Transverse colon (tissue), 4 donors: ENCODE data around the gene ZGLP1. TPM values are rescaled to one million over a fixed set of nuclear protein-coding genes. Genes with fewer than 3 reads are reported as not detected.

Experiments used
- DNase-seq: peaks from one replicate; pipeline ENCODE4 v3.0.0-alpha.2; 2019
- H3K27ac ChIP-seq, 4 donors: fragments of 200-600 bp; sonication (generic); 2 replicates each; pipeline ENCODE4 v1.5.1; 2016 to 2018; ENCODE audit warnings: inconsistent platforms in 4 of 4
- H3K27me3 ChIP-seq: fragments of 200-600 bp; sonication (generic); 2 replicates; pipeline ENCODE4 v1.5.1; 2017; ENCODE audit warnings: inconsistent platforms
- H3K36me3 ChIP-seq, 4 donors: fragments of 200-600 bp; sonication (generic); 2 replicates each; pipeline ENCODE4 v1.5.1; 2017 to 2019; ENCODE audit warnings: inconsistent platforms in 4 of 4
- H3K4me1 ChIP-seq, 4 donors: fragments of 200-600 bp; sonication (generic); 2 replicates each; pipeline ENCODE4 v1.5.1; 2017 to 2020; ENCODE audit warnings: inconsistent platforms in 4 of 4
- H3K4me3 ChIP-seq, 4 donors: fragments of 200-600 bp; sonication (generic); 1 replicate in 1 of 4; 2 replicates in 3 of 4; pipeline versions ENCODE4 v1.5.1 to v1.6.1; 2017 to 2019; ENCODE audit warnings: inconsistent platforms in 4 of 4
- H3K9me3 ChIP-seq, 2 donors: fragments of 200-600 bp; sonication (generic); 2 replicates each; pipeline ENCODE4 v1.5.1; 2017 to 2019; ENCODE audit warnings: inconsistent platforms in 2 of 2
- CTCF ChIP-seq, 5 experiments: fragments of 200-600 bp in 3 of 5; fragments of 450-650 bp in 2 of 5; sonication (generic) in 3 of 5; IDR thresholded peaks; 1 replicate in 2 of 5; 2 replicates in 3 of 5; pipeline ENCODE4 v1.5.1; 2016 to 2017; ENCODE audit warnings: antibody characterized with exemption in 5 of 5, inconsistent platforms in 3 of 5, mild to moderate bottlenecking in 2 of 5, moderate library complexity in 1 of 5
- EP300 ChIP-seq: sonication (generic); formaldehyde crosslinking; IDR thresholded peaks from one replicate; pipeline ENCODE4 v1.6.1; 2017; ENCODE audit warnings: antibody characterized with exemption, low read depth
- POLR2A ChIP-seq: fragments of 450-650 bp; IDR thresholded peaks from one replicate; pipeline ENCODE4 v1.6.1; 2016; ENCODE audit warnings: antibody characterized with exemption, mild to moderate bottlenecking, moderate library complexity
- POLR2AphosphoS5 ChIP-seq, 3 donors: sonication (generic); formaldehyde crosslinking; IDR thresholded peaks; one replicate each; pipeline ENCODE4 v1.6.1; 2016; ENCODE audit warnings: antibody characterized with exemption in 3 of 3
- WGBS, 2 donors: methylation state at CpG; one replicate each; pipeline ENCODE4 v1.1.5; 2018; ENCODE audit warnings: low coverage in 1 of 2; 5-methylcytosine and 5-hydroxymethylcytosine counted together
- in situ Hi-C, 4 donors: fragments of 200-750 bp; cut with MboI; loops; one replicate each; pipeline versions ENCODE4 v1.15.0 to v1.15.1; 2017; ENCODE audit warnings: low sequenced_read_pairs in 3 of 4, low pct_ligation_motif_present in 1 of 4, low pct_unique_long_range_greater_than_20kb in 1 of 4
- intact Hi-C: fragments of 100-400 bp; cut with DNase I; formaldehyde crosslinking; loops from one replicate; pipeline ENCODE4 v1.15.1; 2023; ENCODE audit warnings: low total_unique reads
- total RNA-seq, 4 donors: library from RNA; depleted of rRNA; stranded (reverse); fragments of >200 nt; gene quantifications; one replicate each; pipeline ENCODE4 v1.1.0, GENCODE V29; 2016

Gene ZGLP1
- total RNA-seq, 4 donors from 2014 or later: 1.9 to 8.2 (median 3.8) TPM

GRCh38 chr19:10346509-10346908, 36.9 kb upstream of the ZGLP1 start:
- no peak for TF ChIP-seq POLR2A
- WGBS, 2 donors: 66 to 72% methylated on average over 6 to 10 of the region's 10 CpGs
- no peak for DNase-seq
- peaks cover 0 to 6% (median 0%) of the 10 kb centered on the region in 4 donors for H3K36me3 ChIP-seq
- intact Hi-C loops: no loop called here
- H3K4me3 ChIP-seq: no peak overlapping the region
- H3K27me3 ChIP-seq: no peaks in the 10 kb centered on the region
- H3K27ac ChIP-seq: peak overlapping the region in 1 of 4 donors; percentile 19
- H3K4me1 ChIP-seq: no peaks in the 10 kb centered on the region
- in situ Hi-C loops: no loop called here
- no peaks in the 10 kb centered on the region for H3K9me3 ChIP-seq

- WGBS, 2 donors: 84 to 97% methylated on average over 5 to 10 of the region's 10 CpGs
- H3K27me3 ChIP-seq: no peaks in the 10 kb centered on the region
- H3K4me1 ChIP-seq: no peaks in the 10 kb centered on the region
- no peak for DNase-seq
- H3K27ac ChIP-seq: no peak overlapping the region
- in situ Hi-C loops (no loop called here), intact Hi-C loops (no loop called here)
- no peak overlapping the region for H3K4me3 ChIP-seq
- TF ChIP-seq POLR2AphosphoS5 (IDR thresholded peaks at IDR 0.05) (no peak), POLR2A (no peak), EP300 (no peak), CTCF (IDR thresholded peaks at IDR 0.05) (no peak)
- no peaks in the 10 kb centered on the region for H3K9me3 ChIP-seq
- H3K36me3 ChIP-seq: no peaks in the 10 kb centered on the region
These were observed 35.2 kb upstream of the ZGLP1 start for GRCh38 chr19:10344780-10345179.

GRCh38 chr19:10343495-10343894, 33.9 kb upstream of the ZGLP1 start:
- intact Hi-C loops: no loop called here
- no peak for TF ChIP-seq POLR2A
- TF ChIP-seq EP300: no peak
- no peak for TF ChIP-seq POLR2AphosphoS5 (IDR thresholded peaks at IDR 0.05)
- TF ChIP-seq CTCF (IDR thresholded peaks at IDR 0.05): no peak
- H3K27ac ChIP-seq: no peak overlapping the region
- in situ Hi-C loops: no loop called here
- no peaks in the 10 kb centered on the region for H3K36me3 ChIP-seq
- no peaks in the 10 kb centered on the region for H3K9me3 ChIP-seq
- H3K4me1 ChIP-seq: no peaks in the 10 kb centered on the region
- DNase-seq: no peak
- 81% methylated on average over 2 of the region's 2 CpGs; no CpG with 5 or more reads in 1 of the 2 donors for WGBS, 2 donors
- no peak overlapping the region for H3K4me3 ChIP-seq
- H3K27me3 ChIP-seq: no peaks in the 10 kb centered on the region

GRCh38 chr19:10339977-10340376, 30.4 kb upstream of the ZGLP1 start:
- intact Hi-C loops: no loop called here
- in situ Hi-C loops: no loop called here
- no peak for TF ChIP-seq EP300
- TF ChIP-seq CTCF (IDR thresholded peaks at IDR 0.05): no peak
- no peak for TF ChIP-seq POLR2A
- TF ChIP-seq POLR2AphosphoS5 (IDR thresholded peaks at IDR 0.05): no peak
- H3K27ac ChIP-seq: peak overlapping the region in 1 of 4 donors; percentile 62
- WGBS, 2 donors: 80% methylated on average over 5 of the region's 5 CpGs; no CpG with 5 or more reads in 1 of the 2 donors
- no peaks in the 10 kb centered on the region for H3K27me3 ChIP-seq
- no peaks in the 10 kb centered on the region for H3K36me3 ChIP-seq
- no peak for DNase-seq
- H3K4me3 ChIP-seq: no peak overlapping the region
- H3K9me3 ChIP-seq: no peaks in the 10 kb centered on the region
- peaks cover 0 to 5% (median 2%) of the 10 kb centered on the region in 4 donors for H3K4me1 ChIP-seq

- in situ Hi-C loops: no loop called here
- Histone ChIP-seq H3K4me3 (peak within 1 kb of the TSS in 2 of 4 donors; percentile 1 to 38), H3K36me3 (no peaks in the 10 kb centered on the region), H3K9me3 (no peaks in the 10 kb centered on the region), H3K27ac (peak within 1 kb of the TSS in 2 of 4 donors; percentile 34 to 62), H3K27me3 (no peaks in the 10 kb centered on the region), H3K4me1 (peaks cover 0 to 8% (median 2%) of the 10 kb centered on the region in 4 donors)
- intact Hi-C loops: no loop called here
- TF ChIP-seq POLR2AphosphoS5 (IDR thresholded peaks at IDR 0.05) (no peak), POLR2A (no peak), CTCF (IDR thresholded peaks at IDR 0.05) (no peak), EP300 (no peak)
- WGBS, 2 donors: 57% methylated on average over 14 of the region's 14 CpGs; no CpG with 5 or more reads in 1 of the 2 donors
- peak; percentile 58 for DNase-seq
These were observed 29.9 kb upstream of the ZGLP1 start, which contains the start of gene ICAM3 for GRCh38 chr19:10339380-10339960. Gene ICAM3 (minus strand): TSS chr19:10339624. CDS start chr19:10339614, 10 bp downstream.
